ENCODE data around the gene DYNLL1. TPM values are rescaled to one million over a fixed set of nuclear protein-coding genes. Genes with fewer than 3 reads are reported as not detected.

DYNLL1 gene
- total RNA-seq, 1 donor, result 168 TPM

- H3K79me2 ChIP-seq (ENCODE audit: insufficient read depth, low read length), result peaks cover 58% of the 10 kb centered on the region
- H3K4me1 ChIP-seq (ENCODE audit: insufficient read depth, low read length), result peaks cover 47% of the 10 kb centered on the region
- no peaks in the 10 kb centered on the region for H3K9me3 ChIP-seq (ENCODE audit: low read depth, low read length)
- DNase-seq (ENCODE audit: insufficient read length, low spot score, missing footprints), result peak; percentile 93
- H3K27ac ChIP-seq (ENCODE audit: low read depth, low read length), result peak overlapping the region; percentile 83
- H4K20me1 ChIP-seq (ENCODE audit: insufficient read depth, low read length), result peaks cover 53% of the 10 kb centered on the region
- TF ChIP-seq, protein P1, sequence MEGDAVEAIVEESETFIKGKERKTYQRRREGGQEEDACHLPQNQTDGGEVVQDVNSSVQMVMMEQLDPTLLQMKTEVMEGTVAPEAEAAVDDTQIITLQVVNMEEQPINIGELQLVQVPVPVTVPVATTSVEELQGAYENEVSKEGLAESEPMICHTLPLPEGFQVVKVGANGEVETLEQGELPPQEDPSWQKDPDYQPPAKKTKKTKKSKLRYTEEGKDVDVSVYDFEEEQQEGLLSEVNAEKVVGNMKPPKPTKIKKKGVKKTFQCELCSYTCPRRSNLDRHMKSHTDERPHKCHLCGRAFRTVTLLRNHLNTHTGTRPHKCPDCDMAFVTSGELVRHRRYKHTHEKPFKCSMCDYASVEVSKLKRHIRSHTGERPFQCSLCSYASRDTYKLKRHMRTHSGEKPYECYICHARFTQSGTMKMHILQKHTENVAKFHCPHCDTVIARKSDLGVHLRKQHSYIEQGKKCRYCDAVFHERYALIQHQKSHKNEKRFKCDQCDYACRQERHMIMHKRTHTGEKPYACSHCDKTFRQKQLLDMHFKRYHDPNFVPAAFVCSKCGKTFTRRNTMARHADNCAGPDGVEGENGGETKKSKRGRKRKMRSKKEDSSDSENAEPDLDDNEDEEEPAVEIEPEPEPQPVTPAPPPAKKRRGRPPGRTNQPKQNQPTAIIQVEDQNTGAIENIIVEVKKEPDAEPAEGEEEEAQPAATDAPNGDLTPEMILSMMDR (IDR thresholded peaks at IDR 0.05; ENCODE audit: extremely low read depth, low read depth, low read length), result no peak
- peak overlapping the region; percentile 96 for H3K4me2 ChIP-seq (ENCODE audit: insufficient read depth, low read length)
- peak overlapping the region; percentile 68 for H2AFZ ChIP-seq (ENCODE audit: low read length)
- no peaks in the 10 kb centered on the region for H3K27me3 ChIP-seq (ENCODE audit: insufficient read depth, low read length)
- H3K4me3 ChIP-seq (ENCODE audit: insufficient read depth, low read length), result peak overlapping the region; percentile 97
- H3K36me3 ChIP-seq (ENCODE audit: insufficient read depth, low read length), result peaks cover 8% of the 10 kb centered on the region
Observed at GRCh38 chr12:120534703-120535655, 39.1 kb downstream of the DYNLL1 start.

DNA sequence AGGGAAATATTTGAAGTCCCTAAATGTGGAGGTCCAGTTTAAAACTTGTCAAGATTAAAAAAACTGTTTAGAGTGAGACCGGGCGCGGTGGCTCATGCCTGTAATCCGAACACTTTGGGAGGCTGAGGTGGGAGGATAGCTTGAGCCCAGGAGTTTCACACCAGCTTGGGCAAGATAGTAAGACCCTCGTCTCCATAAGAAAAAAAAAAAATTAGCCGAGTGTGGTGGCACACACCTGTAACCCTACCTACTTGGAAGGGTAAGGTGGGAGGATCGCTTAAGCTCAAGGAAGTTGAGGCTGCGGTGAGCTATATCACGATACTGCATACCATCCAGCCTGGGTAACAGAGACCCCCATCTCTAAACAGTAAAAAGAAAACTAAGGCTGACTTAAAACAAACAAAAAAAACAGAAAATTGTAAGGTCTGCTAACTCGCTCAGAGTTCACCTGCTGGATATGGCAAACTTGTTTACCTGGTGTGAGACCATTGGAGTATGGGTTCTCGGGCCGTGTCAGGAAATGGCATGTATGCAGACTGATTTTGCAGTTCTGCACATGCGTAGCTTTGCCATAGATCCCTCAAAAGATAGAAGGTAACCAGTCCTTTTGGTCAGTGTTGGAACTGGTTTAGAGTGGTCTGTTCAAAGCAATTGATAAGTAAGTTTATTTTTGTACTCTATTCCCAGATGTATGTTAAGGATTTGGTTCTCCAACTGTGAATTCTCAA, 40.3 kb downstream of the DYNLL1 start:
- Histone ChIP-seq H3K36me3 (ENCODE audit: insufficient read depth, low read length) (peaks cover 8% of the 10 kb centered on the region), H3K27me3 (ENCODE audit: insufficient read depth, low read length) (no peaks in the 10 kb centered on the region), H2AFZ (ENCODE audit: low read length) (no peak overlapping the region), H3K9me3 (ENCODE audit: low read depth, low read length) (no peaks in the 10 kb centered on the region), H3K4me2 (ENCODE audit: insufficient read depth, low read length) (peak overlapping the region; percentile 96), H3K4me1 (ENCODE audit: insufficient read depth, low read length) (peaks cover 59% of the 10 kb centered on the region), H3K79me2 (ENCODE audit: insufficient read depth, low read length) (peaks cover 71% of the 10 kb centered on the region), H3K4me3 (ENCODE audit: insufficient read depth, low read length) (peak overlapping the region; percentile 97), H4K20me1 (ENCODE audit: insufficient read depth, low read length) (peaks cover 64% of the 10 kb centered on the region), H3K27ac (ENCODE audit: low read depth, low read length) (peak overlapping the region; percentile 83)
- TF ChIP-seq, protein P1 (IDR thresholded peaks at IDR 0.05; ENCODE audit: extremely low read depth, low read depth, low read length), result no peak
- no peak for DNase-seq (ENCODE audit: insufficient read length, low spot score, missing footprints)

DNA sequence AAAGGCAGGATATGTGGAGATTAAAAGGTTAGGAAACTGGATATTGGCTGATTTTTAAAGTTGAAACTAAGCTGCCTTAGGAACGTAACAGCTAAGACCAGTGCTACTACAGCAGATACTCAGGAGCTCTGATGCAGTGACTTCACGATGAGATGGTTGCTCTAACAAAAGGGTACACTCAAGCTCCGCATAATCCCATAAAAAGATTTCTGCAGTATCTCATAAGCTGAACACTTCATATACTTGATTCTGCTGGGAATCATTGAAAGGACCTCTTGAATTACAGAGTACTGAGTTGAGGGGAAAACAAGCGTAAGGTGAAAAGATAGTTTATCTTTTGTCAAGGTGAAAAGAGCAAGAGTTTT, 41.9 kb downstream of the DYNLL1 start:
- TF ChIP-seq, protein P1 (IDR thresholded peaks at IDR 0.05; ENCODE audit: extremely low read depth, low read depth, low read length), result no peak
- no peaks in the 10 kb centered on the region for H3K27me3 ChIP-seq (ENCODE audit: insufficient read depth, low read length)
- peak overlapping the region; percentile 58 for H3K27ac ChIP-seq (ENCODE audit: low read depth, low read length)
- H2AFZ ChIP-seq (ENCODE audit: low read length), result no peak overlapping the region
- H3K9me3 ChIP-seq (ENCODE audit: low read depth, low read length), result no peaks in the 10 kb centered on the region
- DNase-seq (ENCODE audit: insufficient read length, low spot score, missing footprints), result no peak
- peak overlapping the region; percentile 96 for H3K4me2 ChIP-seq (ENCODE audit: insufficient read depth, low read length)
- H3K36me3 ChIP-seq (ENCODE audit: insufficient read depth, low read length), result peaks cover 8% of the 10 kb centered on the region
- H3K4me3 ChIP-seq (ENCODE audit: insufficient read depth, low read length), result peak overlapping the region; percentile 28
- H3K4me1 ChIP-seq (ENCODE audit: insufficient read depth, low read length), result peaks cover 59% of the 10 kb centered on the region
- peaks cover 87% of the 10 kb centered on the region for H3K79me2 ChIP-seq (ENCODE audit: insufficient read depth, low read length)
- H4K20me1 ChIP-seq (ENCODE audit: insufficient read depth, low read length), result peaks cover 77% of the 10 kb centered on the region
